Measurements from ENCODE around the gene RBM47.
"Not testable (repeated sequence)": the region's sequence is repeated elsewhere in the genome, so short reads cannot be mapped to it uniquely, and the experiment has no call there.

Gene RBM47

DNA sequence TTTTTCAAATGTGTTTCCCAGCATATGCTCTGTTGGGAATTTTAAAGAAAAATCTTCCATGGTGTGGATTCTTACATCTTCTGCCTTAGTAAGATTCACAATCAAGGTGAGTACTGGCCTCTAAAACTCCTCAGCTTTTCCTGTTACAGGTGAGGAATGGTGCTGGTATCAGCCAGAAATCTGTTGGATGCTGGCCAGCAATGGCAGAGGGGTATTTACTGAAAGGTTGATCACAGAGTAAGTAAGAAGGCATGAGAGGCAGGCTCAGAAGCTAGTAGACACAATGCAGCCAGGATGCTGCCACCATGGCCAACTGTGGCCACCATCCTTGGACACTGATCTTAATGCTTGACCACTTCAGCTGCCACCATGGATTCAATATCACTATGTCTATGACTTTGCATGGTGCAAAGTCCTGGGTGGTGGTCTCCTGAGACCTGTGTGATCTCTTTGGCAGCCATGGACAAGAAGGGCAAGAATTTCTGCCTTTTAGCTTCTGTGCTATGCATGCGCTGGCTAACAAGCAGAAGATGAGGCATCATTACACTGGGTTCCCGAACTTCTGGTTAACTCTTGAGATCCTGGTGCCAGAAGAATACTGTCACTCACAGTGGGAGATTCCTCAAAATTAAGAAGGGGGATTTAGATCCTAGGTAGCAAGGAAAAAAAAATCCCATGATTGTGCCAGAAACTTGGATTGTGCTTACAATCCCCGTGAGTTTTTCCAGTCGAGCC is 234.3 kb downstream of the RBM47 start:
- Histone ChIP-seq H3K27me3 (no peaks in the 10 kb centered on the region), H3K9me3 (no peaks in the 10 kb centered on the region), H3K4me1 (ENCODE audit: control insufficient read depth in 1 of 2, insufficient read depth in 1 of 2, low read depth in 1 of 2, low read length in 1 of 2) (no peaks in the 10 kb centered on the region), H3K36me3 (no peaks in the 10 kb centered on the region), H3K4me3 (ENCODE audit: low read depth in 1 of 2, low read length in 1 of 2) (no peak overlapping the region), H3K27ac (no peak overlapping the region)
- TF ChIP-seq, protein P1, sequence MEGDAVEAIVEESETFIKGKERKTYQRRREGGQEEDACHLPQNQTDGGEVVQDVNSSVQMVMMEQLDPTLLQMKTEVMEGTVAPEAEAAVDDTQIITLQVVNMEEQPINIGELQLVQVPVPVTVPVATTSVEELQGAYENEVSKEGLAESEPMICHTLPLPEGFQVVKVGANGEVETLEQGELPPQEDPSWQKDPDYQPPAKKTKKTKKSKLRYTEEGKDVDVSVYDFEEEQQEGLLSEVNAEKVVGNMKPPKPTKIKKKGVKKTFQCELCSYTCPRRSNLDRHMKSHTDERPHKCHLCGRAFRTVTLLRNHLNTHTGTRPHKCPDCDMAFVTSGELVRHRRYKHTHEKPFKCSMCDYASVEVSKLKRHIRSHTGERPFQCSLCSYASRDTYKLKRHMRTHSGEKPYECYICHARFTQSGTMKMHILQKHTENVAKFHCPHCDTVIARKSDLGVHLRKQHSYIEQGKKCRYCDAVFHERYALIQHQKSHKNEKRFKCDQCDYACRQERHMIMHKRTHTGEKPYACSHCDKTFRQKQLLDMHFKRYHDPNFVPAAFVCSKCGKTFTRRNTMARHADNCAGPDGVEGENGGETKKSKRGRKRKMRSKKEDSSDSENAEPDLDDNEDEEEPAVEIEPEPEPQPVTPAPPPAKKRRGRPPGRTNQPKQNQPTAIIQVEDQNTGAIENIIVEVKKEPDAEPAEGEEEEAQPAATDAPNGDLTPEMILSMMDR (IDR thresholded peaks at IDR 0.05) = no peak

DNA sequence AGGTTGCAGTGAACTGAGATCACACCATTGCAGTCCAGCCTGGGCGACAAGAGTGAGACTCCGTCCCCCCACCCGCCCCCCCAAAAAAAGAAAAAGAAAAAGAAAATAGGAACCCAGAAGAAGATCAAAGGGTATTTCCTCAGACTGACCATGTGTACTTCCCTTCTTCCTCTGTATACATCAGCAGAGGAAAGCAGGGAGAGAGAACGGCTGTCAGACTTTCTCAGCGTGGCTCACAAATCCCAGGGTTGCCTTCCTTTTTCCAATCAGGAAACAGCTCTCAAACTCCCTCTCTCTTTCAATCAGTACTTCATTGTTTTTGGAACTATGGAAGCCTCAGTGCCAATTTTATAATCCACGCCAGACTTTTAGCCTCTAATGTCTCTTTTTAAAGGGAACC is 235.4 kb downstream of the RBM47 start:
- no peaks in the 10 kb centered on the region for H3K4me1 ChIP-seq (ENCODE audit: control insufficient read depth in 1 of 2, insufficient read depth in 1 of 2, low read depth in 1 of 2, low read length in 1 of 2)
- no peak overlapping the region for H3K4me3 ChIP-seq (ENCODE audit: low read depth in 1 of 2, low read length in 1 of 2)
- no peaks in the 10 kb centered on the region for H3K9me3 ChIP-seq
- no peaks in the 10 kb centered on the region for H3K27me3 ChIP-seq
- H3K36me3 ChIP-seq = no peaks in the 10 kb centered on the region
- H3K27ac ChIP-seq = no peak overlapping the region
- TF ChIP-seq, protein P1 (IDR thresholded peaks at IDR 0.05) = no peak

DNA sequence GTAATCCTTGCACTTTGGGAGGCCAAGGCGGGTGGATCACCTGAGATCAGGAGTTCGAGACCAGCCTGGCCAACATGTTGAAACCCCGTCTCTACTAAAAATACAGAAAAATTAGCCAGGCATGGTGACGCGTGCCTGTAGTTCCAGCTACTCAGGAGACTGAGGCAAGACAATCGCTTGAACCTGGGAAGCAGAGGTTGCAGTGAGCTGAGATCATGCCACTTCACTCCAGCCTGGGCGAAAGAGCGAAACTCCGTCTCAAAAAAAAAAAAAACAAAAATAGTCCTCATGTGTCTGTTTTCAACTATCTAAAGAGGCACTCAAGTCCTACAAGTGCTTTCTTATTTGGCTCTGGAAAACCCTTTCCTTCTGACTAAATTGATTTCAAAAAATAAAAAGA is 237.4 kb downstream of the RBM47 start:
- not testable (repeated sequence) for H3K36me3 ChIP-seq; H3K4me1 ChIP-seq (ENCODE audit: control insufficient read depth in 1 of 2, insufficient read depth in 1 of 2, low read depth in 1 of 2, low read length in 1 of 2); H3K4me3 ChIP-seq (ENCODE audit: low read depth in 1 of 2, low read length in 1 of 2); H3K27ac ChIP-seq; H3K9me3 ChIP-seq; H3K27me3 ChIP-seq

DNA sequence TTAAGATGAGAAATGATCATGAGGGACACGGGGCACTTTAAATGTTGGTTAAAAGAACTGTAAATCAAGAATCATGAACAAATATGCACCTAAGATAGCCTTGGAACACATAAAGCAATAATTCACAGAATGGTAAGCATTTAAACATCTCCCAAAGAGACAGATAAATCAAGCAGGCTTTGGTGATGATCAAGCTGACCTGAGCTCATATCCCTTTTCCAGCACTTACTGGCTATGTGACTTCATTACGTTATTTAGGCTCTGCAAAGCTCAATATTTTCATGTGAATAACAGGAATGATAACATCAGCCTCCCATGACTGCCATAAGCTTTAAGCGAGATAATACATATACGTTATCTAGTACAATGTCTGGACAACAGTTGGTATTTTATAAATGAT is 239.7 kb downstream of the RBM47 start:
- TF ChIP-seq, protein P1 (IDR thresholded peaks at IDR 0.05) = no peak
- no peaks in the 10 kb centered on the region for H3K36me3 ChIP-seq
- H3K9me3 ChIP-seq = no peaks in the 10 kb centered on the region
- H3K4me3 ChIP-seq (ENCODE audit: low read depth in 1 of 2, low read length in 1 of 2) = no peak overlapping the region
- no peaks in the 10 kb centered on the region for H3K27me3 ChIP-seq
- H3K4me1 ChIP-seq (ENCODE audit: control insufficient read depth in 1 of 2, insufficient read depth in 1 of 2, low read depth in 1 of 2, low read length in 1 of 2) = no peaks in the 10 kb centered on the region
- H3K27ac ChIP-seq = no peak overlapping the region

DNA sequence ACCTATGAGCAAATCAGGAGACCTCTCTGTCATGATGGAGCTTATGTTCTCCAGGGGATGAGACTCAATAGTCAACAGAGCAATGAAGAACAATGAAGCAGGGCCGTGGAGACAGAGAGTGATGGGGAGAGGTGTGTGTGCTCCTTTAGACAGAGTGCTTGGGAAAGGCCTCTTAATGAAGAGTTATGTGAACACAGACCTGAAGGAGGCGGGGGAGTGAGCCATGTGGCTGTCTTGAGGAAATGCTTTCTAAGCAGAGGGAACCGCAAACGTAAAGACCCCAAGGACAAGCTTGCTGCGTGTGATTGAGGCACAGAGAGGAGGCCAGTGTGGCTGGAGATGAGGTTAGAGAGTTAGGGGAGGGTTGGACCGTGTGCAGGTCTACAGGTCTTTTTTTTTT is 241.4 kb downstream of the RBM47 start:
- no peak overlapping the region for H3K4me3 ChIP-seq (ENCODE audit: low read depth in 1 of 2, low read length in 1 of 2)
- no peaks in the 10 kb centered on the region for H3K4me1 ChIP-seq (ENCODE audit: control insufficient read depth in 1 of 2, insufficient read depth in 1 of 2, low read depth in 1 of 2, low read length in 1 of 2)
- no peak overlapping the region for H3K27ac ChIP-seq
- H3K36me3 ChIP-seq = no peaks in the 10 kb centered on the region
- no peaks in the 10 kb centered on the region for H3K9me3 ChIP-seq
- no peaks in the 10 kb centered on the region for H3K27me3 ChIP-seq
- TF ChIP-seq, protein P1 (IDR thresholded peaks at IDR 0.05) = no peak

DNA sequence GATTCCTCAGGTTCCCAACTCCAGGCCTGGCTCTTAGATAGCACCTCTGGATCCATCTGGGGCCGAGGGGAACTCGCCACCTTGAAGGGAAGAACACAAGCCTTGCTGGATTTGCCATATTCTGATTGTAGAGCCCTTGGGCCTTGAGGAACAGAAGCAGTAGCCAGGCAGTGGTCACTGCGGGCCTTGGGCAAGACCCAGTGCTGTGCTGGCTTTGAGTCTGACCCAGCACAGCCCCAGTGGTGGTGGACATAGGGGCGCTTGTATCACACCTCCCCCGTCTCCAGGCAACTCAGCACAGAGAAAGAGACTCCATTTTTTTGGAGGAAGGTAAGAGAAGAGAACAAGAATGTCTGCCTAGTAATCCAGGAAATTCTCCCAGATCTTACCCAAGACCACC is 249.0 kb downstream of the RBM47 start:
- Histone ChIP-seq H3K4me3 (ENCODE audit: low read depth in 1 of 2, low read length in 1 of 2) (no peak overlapping the region), H3K27ac (no peak overlapping the region), H3K4me1 (ENCODE audit: control insufficient read depth in 1 of 2, insufficient read depth in 1 of 2, low read depth in 1 of 2, low read length in 1 of 2) (peaks cover 0 to 9% of the 10 kb centered on the region in 2 experiments), H3K27me3 (no peaks in the 10 kb centered on the region), H3K36me3 (no peaks in the 10 kb centered on the region), H3K9me3 (no peaks in the 10 kb centered on the region)
- TF ChIP-seq, protein P1 (IDR thresholded peaks at IDR 0.05) = no peak
